NOMO-1 treated with dmso at 0.1 percent for 144 hours (cell line): ENCODE results near the gene MYH11.
"Not testable (repeated sequence)": the region's sequence is repeated elsewhere in the genome, so short reads cannot be mapped to it uniquely, and the experiment has no call there.

Source experiments
- DNase-seq: peaks from one replicate; lab custom pipeline; 2025; ENCODE audit not compliant: unreplicated experiment; lab: John Stamatoyannopoulos, UW

MYH11 gene

GRCh38 chr16:15725641-15726240 is 131.1 kb downstream of the MYH11 start:
- no peak for DNase-seq

- DNase-seq = no peak
Observed at GRCh38 chr16:15723808-15724207, 133.0 kb downstream of the MYH11 start.

- DNase-seq = no peak
Observed at GRCh38 chr16:15721018-15721417, 135.8 kb downstream of the MYH11 start.

- no peak for DNase-seq
Observed at GRCh38 chr16:15716694-15717447, 140.0 kb downstream of the MYH11 start.

- DNase-seq = no peak
Observed at GRCh38 chr16:15715221-15715620, 141.6 kb downstream of the MYH11 start.

- no peak for DNase-seq
Observed at GRCh38 chr16:15714393-15715172, 142.2 kb downstream of the MYH11 start.

GRCh38 chr16:15708997-15709396 is 147.8 kb downstream of the MYH11 start:
- no peak for DNase-seq

GRCh38 chr16:15708096-15708495 is 148.7 kb downstream of the MYH11 start:
- no peak for DNase-seq

GRCh38 chr16:15707332-15707731 is 149.5 kb downstream of the MYH11 start:
- no peak for DNase-seq

- DNase-seq = no peak
Observed at GRCh38 chr16:15705064-15705565, 151.7 kb downstream of the MYH11 start.

GRCh38 chr16:15704545-15704987 is 152.3 kb downstream of the MYH11 start:
- DNase-seq = peak; percentile 11

GRCh38 chr16:15703029-15703736 is 153.6 kb downstream of the MYH11 start:
- DNase-seq = no peak

- no peak for DNase-seq
Observed at GRCh38 chr16:15701975-15702970, 154.6 kb downstream of the MYH11 start.

- no peak for DNase-seq
Observed at GRCh38 chr16:15701367-15701766, 155.5 kb downstream of the MYH11 start.

- DNase-seq = no peak
Observed at GRCh38 chr16:15699819-15700218, 157.0 kb downstream of the MYH11 start.

- DNase-seq = no peak
Observed at GRCh38 chr16:15694499-15694898, 162.3 kb downstream of the MYH11 start.

- not testable (repeated sequence) for DNase-seq
Observed at GRCh38 chr16:15692508-15692907, 164.3 kb downstream of the MYH11 start.

- no peak for DNase-seq
Observed at GRCh38 chr16:15691046-15691445, 165.8 kb downstream of the MYH11 start.

- DNase-seq = no peak
Observed at GRCh38 chr16:15690296-15690695, 166.5 kb downstream of the MYH11 start.

- no peak for DNase-seq
Observed at GRCh38 chr16:15689290-15689689, 167.5 kb downstream of the MYH11 start.
